ENCODE measurements around the gene ANO1.

The ANO1 gene

DNA sequence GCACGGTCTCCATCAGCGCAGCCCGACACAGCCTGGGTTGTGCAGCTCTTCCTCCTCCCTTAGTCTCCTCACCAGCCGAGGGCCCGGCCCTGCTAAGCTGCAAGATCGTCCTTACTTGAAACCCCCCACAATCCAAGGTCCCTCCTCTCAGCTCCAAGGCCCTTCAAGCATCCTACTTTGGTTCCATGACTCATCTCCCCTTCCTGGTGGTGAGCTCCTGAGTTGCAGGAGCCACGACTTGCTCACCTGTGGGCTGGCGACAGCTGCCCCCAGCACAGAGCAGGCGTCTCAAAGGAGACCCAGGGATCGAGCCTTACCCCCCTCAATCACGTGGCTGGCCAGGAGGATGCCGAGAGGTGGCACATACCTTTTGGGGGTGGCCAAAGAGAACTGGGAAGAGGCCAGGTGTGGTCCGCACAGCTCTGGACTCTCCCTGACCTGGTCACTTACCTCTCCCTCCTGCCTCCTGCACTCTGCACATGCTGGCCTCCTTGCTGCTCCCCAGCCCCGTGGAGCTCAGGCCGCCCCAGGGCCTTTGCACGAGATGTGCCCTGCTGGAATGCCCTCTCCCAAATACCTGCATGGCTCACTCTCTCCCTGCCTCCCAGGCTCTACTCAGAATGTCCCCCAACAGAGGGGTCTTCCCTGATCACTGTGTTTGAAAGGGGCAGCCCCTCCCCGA lies 89.7 kb downstream of the ANO1 start:
- Histone ChIP-seq H4K12ac (ENCODE audit: low read depth, low read length) (no peak overlapping the region), H3K4me2 (ENCODE audit: low read length) (no peak overlapping the region), H3K27me3 (ENCODE audit: insufficient read depth, low read length) (no peaks in the 10 kb centered on the region), H3K9ac (ENCODE audit: low read length) (no peak overlapping the region), H3K36me3 (ENCODE audit: control insufficient read depth in 1 of 2, insufficient read depth in 2 of 2, low read length in 2 of 2) (no peaks in the 10 kb centered on the region), H3K14ac (ENCODE audit: low read length) (no peak overlapping the region), H2BK5ac (ENCODE audit: low read depth, low read length, poor library complexity) (no peak overlapping the region), H3K27ac (ENCODE audit: low read depth, low read length) (no peak overlapping the region), H3K4me1 (ENCODE audit: control insufficient read depth in 1 of 2, insufficient read depth in 2 of 2, low read length in 2 of 2) (no peaks in the 10 kb centered on the region), H4K91ac (ENCODE audit: low read depth, low read length) (no peak overlapping the region), H3K23ac (ENCODE audit: low read length) (no peak overlapping the region), H3K4me3 (ENCODE audit: low read depth, low read length) (no peak overlapping the region), H2AK5ac (ENCODE audit: low read length) (no peak overlapping the region), H3K79me1 (ENCODE audit: low read length) (no peaks in the 10 kb centered on the region), H2BK12ac (ENCODE audit: low read length) (no peak overlapping the region), H2AFZ (ENCODE audit: insufficient read depth, low read length, poor library complexity) (no peak overlapping the region), H3K9me3 (ENCODE audit: insufficient read depth, low read depth, low read length) (peaks cover 4% of the 10 kb centered on the region), H3K4ac (ENCODE audit: low read depth, low read length) (no peak overlapping the region), H3K79me2 (ENCODE audit: control insufficient read depth, insufficient read depth, low read length, poor library complexity) (no peaks in the 10 kb centered on the region), H4K8ac (ENCODE audit: low read depth, low read length) (no peak overlapping the region), H2BK120ac (ENCODE audit: insufficient read depth, low read length, poor library complexity) (no peak overlapping the region), H3K18ac (ENCODE audit: low read length) (no peak overlapping the region)
- no peak for DNase-seq
- no CpG with 5 or more reads among the region's 17 CpGs for WGBS (ENCODE audit: extremely low coverage, insufficient coverage, insufficient read length)

GRCh38 chr11:70168405-70168754 lies 90.3 kb downstream of the ANO1 start:
- H3K4me2 ChIP-seq (ENCODE audit: low read length): no peak overlapping the region
- no peak overlapping the region for H2AFZ ChIP-seq (ENCODE audit: insufficient read depth, low read length, poor library complexity)
- H4K8ac ChIP-seq (ENCODE audit: low read depth, low read length): no peak overlapping the region
- H3K23ac ChIP-seq (ENCODE audit: low read length): no peak overlapping the region
- H2BK12ac ChIP-seq (ENCODE audit: low read length): no peak overlapping the region
- no peak overlapping the region for H3K14ac ChIP-seq (ENCODE audit: low read length)
- no peaks in the 10 kb centered on the region for H3K79me1 ChIP-seq (ENCODE audit: low read length)
- H3K27ac ChIP-seq (ENCODE audit: low read depth, low read length): no peak overlapping the region
- H3K4ac ChIP-seq (ENCODE audit: low read depth, low read length): no peak overlapping the region
- no peaks in the 10 kb centered on the region for H3K36me3 ChIP-seq (ENCODE audit: control insufficient read depth in 1 of 2, insufficient read depth in 2 of 2, low read length in 2 of 2)
- H3K4me1 ChIP-seq (ENCODE audit: control insufficient read depth in 1 of 2, insufficient read depth in 2 of 2, low read length in 2 of 2): peaks cover 1 to 2% of the 10 kb centered on the region in 2 experiments
- no peak overlapping the region for H2BK5ac ChIP-seq (ENCODE audit: low read depth, low read length, poor library complexity)
- WGBS (ENCODE audit: extremely low coverage, insufficient coverage, insufficient read length): no CpG with 5 or more reads among the region's 6 CpGs
- no peak overlapping the region for H2BK120ac ChIP-seq (ENCODE audit: insufficient read depth, low read length, poor library complexity)
- no peak overlapping the region for H4K91ac ChIP-seq (ENCODE audit: low read depth, low read length)
- no peak overlapping the region for H3K18ac ChIP-seq (ENCODE audit: low read length)
- H3K9me3 ChIP-seq (ENCODE audit: insufficient read depth, low read depth, low read length): peaks cover 4% of the 10 kb centered on the region
- no peak for DNase-seq
- H2AK5ac ChIP-seq (ENCODE audit: low read length): no peak overlapping the region
- H3K9ac ChIP-seq (ENCODE audit: low read length): no peak overlapping the region
- H3K79me2 ChIP-seq (ENCODE audit: control insufficient read depth, insufficient read depth, low read length, poor library complexity): no peaks in the 10 kb centered on the region
- no peak overlapping the region for H3K4me3 ChIP-seq (ENCODE audit: low read depth, low read length)
- no peak overlapping the region for H4K12ac ChIP-seq (ENCODE audit: low read depth, low read length)
- H3K27me3 ChIP-seq (ENCODE audit: insufficient read depth, low read length): no peaks in the 10 kb centered on the region

DNA sequence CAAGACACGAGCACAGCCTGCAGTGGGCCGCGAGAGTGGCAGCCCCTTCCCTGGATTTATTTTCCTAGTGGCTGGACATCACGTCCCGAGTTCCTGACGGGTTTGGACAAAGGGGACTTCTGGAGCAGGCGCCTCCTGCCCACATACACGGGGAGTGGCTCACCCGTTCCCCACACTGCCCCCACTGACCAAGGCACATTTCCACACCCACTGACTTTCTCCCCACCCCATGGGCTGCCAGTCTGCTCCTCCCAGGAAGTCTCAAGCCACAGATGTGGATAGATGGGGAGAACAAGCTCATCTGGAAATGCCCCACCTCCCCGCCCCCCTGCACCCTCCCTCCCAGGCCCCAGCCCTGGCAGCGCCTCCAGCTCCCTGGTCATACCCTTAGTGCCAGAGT lies 91.0 kb downstream of the ANO1 start:
- H3K79me2 ChIP-seq (ENCODE audit: control insufficient read depth, insufficient read depth, low read length, poor library complexity): no peaks in the 10 kb centered on the region
- H3K14ac ChIP-seq (ENCODE audit: low read length): no peak overlapping the region
- H3K27ac ChIP-seq (ENCODE audit: low read depth, low read length): no peak overlapping the region
- H2AFZ ChIP-seq (ENCODE audit: insufficient read depth, low read length, poor library complexity): no peak overlapping the region
- no peak overlapping the region for H3K4me2 ChIP-seq (ENCODE audit: low read length)
- no peaks in the 10 kb centered on the region for H3K79me1 ChIP-seq (ENCODE audit: low read length)
- no peak overlapping the region for H3K4me3 ChIP-seq (ENCODE audit: low read depth, low read length)
- no peak overlapping the region for H4K91ac ChIP-seq (ENCODE audit: low read depth, low read length)
- no peak overlapping the region for H3K9ac ChIP-seq (ENCODE audit: low read length)
- H4K12ac ChIP-seq (ENCODE audit: low read depth, low read length): no peak overlapping the region
- H3K4ac ChIP-seq (ENCODE audit: low read depth, low read length): no peak overlapping the region
- no peak overlapping the region for H2BK12ac ChIP-seq (ENCODE audit: low read length)
- H2AK5ac ChIP-seq (ENCODE audit: low read length): no peak overlapping the region
- H3K27me3 ChIP-seq (ENCODE audit: insufficient read depth, low read length): no peaks in the 10 kb centered on the region
- H3K4me1 ChIP-seq (ENCODE audit: control insufficient read depth in 1 of 2, insufficient read depth in 2 of 2, low read length in 2 of 2): peaks cover 2 to 4% of the 10 kb centered on the region in 2 experiments
- no peak overlapping the region for H3K23ac ChIP-seq (ENCODE audit: low read length)
- no peak overlapping the region for H4K8ac ChIP-seq (ENCODE audit: low read depth, low read length)
- peaks cover 4% of the 10 kb centered on the region for H3K9me3 ChIP-seq (ENCODE audit: insufficient read depth, low read depth, low read length)
- no peak for DNase-seq
- no peak overlapping the region for H2BK5ac ChIP-seq (ENCODE audit: low read depth, low read length, poor library complexity)
- H2BK120ac ChIP-seq (ENCODE audit: insufficient read depth, low read length, poor library complexity): no peak overlapping the region
- H3K18ac ChIP-seq (ENCODE audit: low read length): no peak overlapping the region
- WGBS (ENCODE audit: extremely low coverage, insufficient coverage, insufficient read length): no CpG with 5 or more reads among the region's 11 CpGs
- no peaks in the 10 kb centered on the region for H3K36me3 ChIP-seq (ENCODE audit: control insufficient read depth in 1 of 2, insufficient read depth in 2 of 2, low read length in 2 of 2)

GRCh38 chr11:70169632-70170031 lies 91.5 kb downstream of the ANO1 start:
- H3K23ac ChIP-seq (ENCODE audit: low read length): no peak overlapping the region
- no peak overlapping the region for H3K27ac ChIP-seq (ENCODE audit: low read depth, low read length)
- H2BK5ac ChIP-seq (ENCODE audit: low read depth, low read length, poor library complexity): no peak overlapping the region
- no CpG with 5 or more reads among the region's 8 CpGs for WGBS (ENCODE audit: extremely low coverage, insufficient coverage, insufficient read length)
- no peak overlapping the region for H3K4me3 ChIP-seq (ENCODE audit: low read depth, low read length)
- H3K4me1 ChIP-seq (ENCODE audit: control insufficient read depth in 1 of 2, insufficient read depth in 2 of 2, low read length in 2 of 2): peaks cover 2 to 4% of the 10 kb centered on the region in 2 experiments
- H4K91ac ChIP-seq (ENCODE audit: low read depth, low read length): no peak overlapping the region
- no peak overlapping the region for H2BK12ac ChIP-seq (ENCODE audit: low read length)
- no peak for DNase-seq
- no peak overlapping the region for H3K4me2 ChIP-seq (ENCODE audit: low read length)
- H3K36me3 ChIP-seq (ENCODE audit: control insufficient read depth in 1 of 2, insufficient read depth in 2 of 2, low read length in 2 of 2): no peaks in the 10 kb centered on the region
- H2AFZ ChIP-seq (ENCODE audit: insufficient read depth, low read length, poor library complexity): no peak overlapping the region
- H3K9me3 ChIP-seq (ENCODE audit: insufficient read depth, low read depth, low read length): peaks cover 4% of the 10 kb centered on the region
- H4K12ac ChIP-seq (ENCODE audit: low read depth, low read length): no peak overlapping the region
- no peak overlapping the region for H3K14ac ChIP-seq (ENCODE audit: low read length)
- no peak overlapping the region for H2AK5ac ChIP-seq (ENCODE audit: low read length)
- no peak overlapping the region for H3K18ac ChIP-seq (ENCODE audit: low read length)
- H3K79me2 ChIP-seq (ENCODE audit: control insufficient read depth, insufficient read depth, low read length, poor library complexity): no peaks in the 10 kb centered on the region
- H3K27me3 ChIP-seq (ENCODE audit: insufficient read depth, low read length): no peaks in the 10 kb centered on the region
- H4K8ac ChIP-seq (ENCODE audit: low read depth, low read length): no peak overlapping the region
- no peak overlapping the region for H2BK120ac ChIP-seq (ENCODE audit: insufficient read depth, low read length, poor library complexity)
- H3K79me1 ChIP-seq (ENCODE audit: low read length): no peaks in the 10 kb centered on the region
- no peak overlapping the region for H3K9ac ChIP-seq (ENCODE audit: low read length)
- no peak overlapping the region for H3K4ac ChIP-seq (ENCODE audit: low read depth, low read length)

Measured in trophoblast cell (in vitro differentiated cells and primary cell).